Stimulated activated CD4-positive, alpha-beta T cell treated with anti-CD3 and anti-CD28 coated beads, Interleukin-15, amount 100 ng/mL, for 48 hours (primary cell): ENCODE data around the gene KRT38.
"Not testable (repeated sequence)": the region's sequence is repeated elsewhere in the genome, so short reads cannot be mapped to it uniquely, and the experiment has no call there.

ENCODE experiments used
- DNase-seq, 2 donors: peaks; one replicate each; pipeline ENCODE4 v3.0.0-alpha.2; 2020; ENCODE audit warnings: low read depth in 2 of 2

KRT38 gene

GRCh38 chr17:41462705-41463104, 21.9 kb upstream of the KRT38 start:
- no peak for DNase-seq

DNA sequence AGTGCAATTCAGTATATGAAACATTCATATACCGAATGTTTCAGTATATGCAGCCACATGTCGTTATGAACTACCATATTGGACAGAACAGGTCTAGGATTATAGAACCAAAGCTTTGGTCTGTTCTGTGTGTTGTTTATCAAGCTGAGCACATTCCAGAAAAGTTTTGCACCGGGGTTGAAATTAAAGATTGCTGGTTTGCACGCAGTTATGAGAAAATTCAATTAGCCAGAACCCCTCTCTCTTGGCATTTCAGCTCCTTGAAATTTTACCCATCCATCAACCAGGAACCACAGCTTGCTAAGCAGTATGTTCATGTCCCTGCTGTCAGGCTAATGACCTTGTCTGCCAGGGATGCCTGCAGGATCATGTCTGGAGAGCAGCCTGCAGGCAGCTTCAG, 16.9 kb upstream of the KRT38 start:
- DNase-seq: no peak

GRCh38 chr17:41456204-41456603, 15.4 kb upstream of the KRT38 start:
- DNase-seq: no peak

GRCh38 chr17:41455236-41455635, 14.5 kb upstream of the KRT38 start:
- DNase-seq: no peak

GRCh38 chr17:41453066-41453465, 12.3 kb upstream of the KRT38 start:
- DNase-seq: no peak

GRCh38 chr17:41452281-41452680, 11.5 kb upstream of the KRT38 start:
- DNase-seq: no peak

GRCh38 chr17:41451154-41451728, 10.5 kb upstream of the KRT38 start:
- DNase-seq: no peak

DNA sequence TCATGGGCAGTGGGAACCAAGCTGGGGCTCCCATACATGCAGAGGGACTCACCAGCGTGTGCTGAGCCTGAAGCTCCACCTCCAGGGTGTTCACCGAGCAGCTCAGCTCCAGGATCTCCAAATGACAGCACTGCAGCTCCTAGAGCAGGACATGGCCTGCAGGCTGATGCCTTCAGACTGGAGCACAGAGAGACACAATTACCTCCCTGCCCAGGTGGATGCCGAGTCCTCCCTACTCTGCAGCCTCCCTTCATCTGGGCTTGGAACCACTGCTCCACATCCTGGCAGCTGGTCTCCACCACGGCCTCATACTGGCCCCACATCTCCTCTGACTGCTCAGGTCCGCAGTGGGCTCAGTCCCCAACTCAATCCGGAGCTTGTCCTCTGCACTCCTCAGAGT, 8.2 kb upstream of the KRT38 start:
- DNase-seq: no peak

GRCh38 chr17:41448506-41448905, 7.7 kb upstream of the KRT38 start:
- no peak for DNase-seq

GRCh38 chr17:41446806-41447205, 6.0 kb upstream of the KRT38 start:
- no peak for DNase-seq

- no peak for DNase-seq
Measured at GRCh38 chr17:41444640-41445039, 3.9 kb upstream of the KRT38 start.

GRCh38 chr17:41444186-41444585, 3.4 kb upstream of the KRT38 start:
- no peak for DNase-seq

GRCh38 chr17:41442739-41443138, 2.0 kb upstream of the KRT38 start:
- DNase-seq: no peak

GRCh38 chr17:41439375-41439774, 1.4 kb downstream of the KRT38 start:
- no peak for DNase-seq

DNA sequence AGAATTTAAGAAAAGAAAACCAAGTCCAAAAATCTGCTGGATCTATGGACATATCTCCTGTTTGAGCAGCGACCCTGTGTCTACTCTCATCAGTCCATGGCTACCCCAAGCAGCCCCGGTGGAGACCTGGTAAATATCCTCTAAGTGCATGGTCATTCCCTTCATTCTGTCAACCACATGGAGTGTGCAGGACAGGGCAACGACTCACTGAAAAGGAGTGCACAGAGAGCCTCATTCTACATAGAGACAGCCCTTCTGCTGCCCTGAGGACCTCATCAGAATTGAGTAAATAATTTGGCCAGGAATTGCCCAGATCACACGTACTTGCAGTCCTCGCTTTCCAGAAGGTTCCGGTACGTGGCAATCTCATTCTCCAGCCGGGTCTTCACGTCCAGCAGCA, 3.0 kb downstream of the KRT38 start:
- DNase-seq: no peak

- DNase-seq: no peak
Measured at GRCh38 chr17:41437254-41437653, 3.5 kb downstream of the KRT38 start.

- no peak for DNase-seq
Measured at GRCh38 chr17:41434415-41434814, 6.4 kb downstream of the KRT38 start.

DNA sequence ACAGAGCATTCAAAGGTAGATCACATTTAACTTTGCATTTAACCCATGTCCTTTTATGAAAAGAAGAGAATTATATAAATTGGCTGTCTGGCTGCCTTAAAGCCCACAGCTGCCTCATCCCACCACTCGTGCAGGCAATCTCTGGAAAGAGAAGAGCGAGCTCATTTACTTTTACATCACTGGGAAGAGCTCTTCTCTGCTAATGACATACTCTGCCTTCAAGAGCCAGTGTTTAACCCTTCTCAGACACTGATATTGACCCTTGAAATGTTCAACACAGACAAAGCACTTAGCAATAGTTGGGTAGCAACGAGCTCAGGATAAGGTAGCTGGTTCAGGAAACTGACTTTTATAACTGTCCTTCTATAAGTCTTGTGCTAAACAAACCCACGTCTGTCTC, 6.8 kb downstream of the KRT38 start:
- no peak for DNase-seq

DNA sequence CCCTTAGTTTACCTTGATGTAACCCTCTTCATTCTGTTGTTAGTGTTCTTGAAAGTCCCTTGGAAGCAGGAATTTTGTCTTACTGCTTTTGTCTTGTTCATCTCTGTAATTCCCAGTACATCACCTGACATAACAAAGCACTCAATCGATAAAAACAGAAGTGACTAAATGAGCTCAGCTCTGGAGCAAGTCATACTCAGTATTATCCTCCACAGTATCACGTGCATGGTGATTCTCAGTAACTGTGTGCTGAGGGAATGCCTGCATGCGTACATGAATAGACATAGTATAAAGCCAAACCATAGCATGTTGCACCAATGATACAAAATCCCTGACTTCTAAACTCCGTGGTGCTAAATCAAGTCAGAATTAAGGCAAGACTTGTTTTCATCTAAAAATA, 7.2 kb downstream of the KRT38 start:
- no peak for DNase-seq

DNA sequence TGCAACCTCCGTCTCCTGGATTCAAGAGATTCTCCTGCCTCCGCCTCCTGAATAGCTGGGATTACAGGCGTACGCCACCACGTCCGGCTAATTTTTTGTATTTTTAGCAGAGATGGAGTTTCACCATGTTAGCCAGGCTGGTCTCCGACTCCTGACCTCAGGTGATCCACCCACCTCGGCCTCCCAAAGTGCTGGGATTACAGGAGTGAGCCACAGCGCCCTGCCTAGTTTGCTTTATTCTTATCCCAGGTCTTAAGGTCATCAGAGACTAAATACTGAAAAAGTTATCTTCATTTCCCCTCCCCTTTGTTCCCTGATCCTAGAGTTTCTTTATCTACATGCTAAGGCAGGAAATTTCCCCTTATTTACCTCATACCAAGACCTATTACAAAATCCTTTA, 10.4 kb downstream of the KRT38 start:
- not testable (repeated sequence) for DNase-seq

GRCh38 chr17:41429667-41430066, 11.1 kb downstream of the KRT38 start:
- DNase-seq: no peak

DNA sequence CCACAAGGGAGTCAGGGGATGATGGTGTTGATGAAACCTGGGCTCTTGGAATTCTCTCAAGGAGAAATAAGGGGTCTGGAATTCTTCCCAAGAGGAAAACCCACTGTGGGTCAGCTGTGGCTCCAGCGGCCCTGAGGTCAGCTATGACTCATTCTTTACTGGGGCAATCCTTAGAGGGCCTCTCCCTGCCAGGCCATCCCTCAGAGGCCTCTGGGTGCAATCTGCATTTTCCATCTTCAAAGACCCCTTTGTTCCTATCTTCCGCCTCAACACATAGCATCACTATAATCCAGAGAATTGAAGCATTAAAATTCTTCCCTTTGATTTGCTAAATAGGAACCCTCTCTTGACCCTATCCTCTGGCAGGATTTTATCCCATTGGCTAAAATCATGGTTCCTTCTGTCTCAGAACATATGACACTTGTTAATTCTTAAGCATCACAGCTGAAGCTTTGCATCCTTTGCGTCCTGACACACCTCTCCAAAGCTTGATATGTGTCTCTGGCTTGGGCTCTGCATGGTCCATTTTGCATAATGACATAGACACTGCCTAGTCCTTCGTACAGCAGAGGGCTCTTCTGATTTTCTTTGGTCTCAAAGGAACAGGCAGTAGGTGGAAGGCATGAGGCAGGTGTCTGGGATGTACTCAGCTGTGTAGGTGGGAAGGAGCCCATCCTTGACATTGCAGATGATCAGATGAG, 12.0 kb downstream of the KRT38 start:
- no peak for DNase-seq

DNA sequence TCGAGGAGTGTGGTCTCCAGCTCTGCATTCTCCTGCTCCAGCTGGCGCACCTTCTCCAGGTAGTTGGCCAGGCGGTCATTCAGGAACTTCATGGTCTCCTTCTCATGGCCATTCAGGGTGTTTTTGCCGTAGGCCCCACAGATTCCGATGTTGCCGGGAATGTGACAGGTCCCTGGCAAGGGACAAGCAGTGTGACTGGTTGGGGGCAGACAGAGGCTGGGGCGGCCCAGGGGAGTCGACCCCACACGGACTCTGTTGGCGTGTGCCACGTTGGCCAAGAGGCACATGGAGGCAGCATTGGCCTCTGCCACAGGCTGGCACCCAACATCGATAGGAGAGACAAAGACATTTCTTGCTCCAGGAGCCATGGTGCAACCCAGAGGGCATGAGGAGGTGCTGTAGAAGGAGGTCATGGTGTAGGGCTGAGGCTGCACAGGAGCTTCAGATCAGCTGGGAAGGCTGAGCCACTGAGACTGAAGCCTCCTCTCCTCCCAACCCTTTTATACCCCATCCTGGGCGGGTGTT, 16.6 kb downstream of the KRT38 start, which contains the start of gene KRT37:
TSS of gene KRT37 (minus strand) at position 475 of the 525 bp plus-strand sequence. CDS start at position 413, 62 bp downstream.
- DNase-seq: no peak
